RWPE1 (cell line): ENCODE results near the gene CCR6.
"Not testable (repeated sequence)": the region's sequence is repeated elsewhere in the genome, so short reads cannot be mapped to it uniquely, and the experiment has no call there.

Experiments
- CTCF ChIA-PET: fragments of 350-600 bp; sonication (Branson Sonifier 250); formaldehyde crosslinking; extraction: SDS; loops from one replicate; lab custom pipeline; 2021; lab: Yijun Ruan, JAX
- POLR2A ChIA-PET: fragments of 400-600 bp; formaldehyde crosslinking; extraction: SDS; loops from one replicate; lab custom pipeline; 2020; ENCODE audit warnings: antibody characterized with exemption; ENCODE audit not compliant: low non-redundant PET; lab: Yijun Ruan, JAX
- DNase-seq: peaks from one replicate; pipeline ENCODE4 v3.0.0; 2012; ENCODE audit warnings: low spot score
- H3K27ac ChIP-seq: fragments of 450-650 bp; 2 replicates; pipeline ENCODE4 v1.5.1; 2017
- CTCF ChIP-seq: fragments of 450-650 bp; conservative IDR thresholded peaks from 2 replicates; pipeline ENCODE4 v1.5.1; 2017; ENCODE audit warnings: low read depth, mild to moderate bottlenecking

CCR6 gene

GRCh38 chr6:167122827-167123657, at the start of gene CCR6:
CCR6 (plus strand) TSS chr6:167123096; CDS start chr6:167136135, 13,039 bp downstream.
- CTCF ChIA-PET = interaction anchor here (0.9 kb wide), 1 partner anchor 348 kb away, joined by 4 read pairs; no protein-coding TSS in a partner anchor
- TF ChIP-seq CTCF = no peak
- H3K27ac ChIP-seq = no peak within 1 kb of the TSS
- DNase-seq = no peak
- POLR2A ChIA-PET = no interaction called here

- TF ChIP-seq CTCF = no peak
- DNase-seq = no peak
- ChIA-PET CTCF (interaction anchor here (0.6 kb wide), 1 partner anchor 76 kb away, joined by 3 read pairs; no protein-coding TSS in a partner anchor), POLR2A (no interaction called here)
- no peak overlapping the region for H3K27ac ChIP-seq
Observed at GRCh38 chr6:167073679-167074274, 49.1 kb upstream of the CCR6 start.

GRCh38 chr6:167077241-167077932, 45.5 kb upstream of the CCR6 start:
- no peak overlapping the region for H3K27ac ChIP-seq

GRCh38 chr6:167078745-167079144, 44.2 kb upstream of the CCR6 start:
- ChIA-PET CTCF (no interaction called here), POLR2A (no interaction called here)
- DNase-seq = no peak
- TF ChIP-seq CTCF = no peak
- no peak overlapping the region for H3K27ac ChIP-seq

More at GRCh38 chr6:167077241-167077932, 45.5 kb upstream of the CCR6 start:
- ChIA-PET POLR2A (no interaction called here), CTCF (interaction anchor here (0.6 kb wide), 1 partner anchor 21 kb away, joined by 3 read pairs; no protein-coding TSS in a partner anchor)
- DNase-seq = no peak
- no peak for TF ChIP-seq CTCF

GRCh38 chr6:167079853-167080297, 43.0 kb upstream of the CCR6 start:
- POLR2A ChIA-PET = no interaction called here
- H3K27ac ChIP-seq = no peak overlapping the region
- CTCF ChIA-PET = no interaction called here
- TF ChIP-seq CTCF = no peak
- DNase-seq = no peak

GRCh38 chr6:167087857-167088354, 35.0 kb upstream of the CCR6 start:
- DNase-seq = no peak
- no peak overlapping the region for H3K27ac ChIP-seq
- CTCF ChIA-PET = interaction anchor here (0.6 kb wide), 2 partner anchors 86 to 809 kb away, joined by 3 read pairs; no protein-coding TSS in a partner anchor
- TF ChIP-seq CTCF = no peak
- POLR2A ChIA-PET = no interaction called here

GRCh38 chr6:167088741-167089140, 34.2 kb upstream of the CCR6 start:
- H3K27ac ChIP-seq, DNase-seq, POLR2A ChIA-PET: not testable (repeated sequence)
- CTCF ChIA-PET = interaction anchor here (0.6 kb wide), 1 partner anchor 808 kb away, joined by 3 read pairs; no protein-coding TSS in a partner anchor
